Measurements from ENCODE around the gene SMKR1. TPM values are rescaled to one million over a fixed set of nuclear protein-coding genes. Genes with fewer than 3 reads are reported as not detected.

SMKR1 gene
- total RNA-seq, 2 donors from 2014 or later, result 0.55 to 0.97 TPM

DNA sequence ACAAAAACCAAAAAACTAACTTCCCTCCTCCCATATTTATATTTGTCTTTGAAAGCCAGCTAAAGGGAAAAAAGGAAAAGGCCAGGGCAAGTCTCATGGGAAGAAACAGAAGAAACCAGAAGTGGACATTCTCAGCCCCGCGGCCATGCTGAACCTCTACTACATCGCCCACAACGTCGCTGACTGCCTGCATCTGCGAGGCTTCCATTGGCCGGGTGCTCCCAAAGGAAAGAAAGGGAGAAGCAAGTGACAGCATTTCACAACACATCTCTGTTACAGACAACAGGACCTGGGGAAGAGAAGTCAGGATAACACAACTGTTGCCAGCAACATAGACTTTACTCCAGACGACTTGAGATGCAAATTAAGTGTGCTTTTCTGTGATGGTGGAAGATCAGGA is 9.9 kb downstream of the SMKR1 start:
- Histone ChIP-seq H3K4me1 (ENCODE audit: control insufficient read depth, insufficient read depth, low read length) (no peaks in the 10 kb centered on the region), H3K27ac (ENCODE audit: low read depth, low read length) (no peak overlapping the region), H3K9me3 (ENCODE audit: control insufficient read depth, low read length) (no peaks in the 10 kb centered on the region), H3K9ac (ENCODE audit: extremely low read depth, low read length, poor library complexity, severe bottlenecking) (no peak overlapping the region), H3K4me3 (ENCODE audit: low read length) (no peak overlapping the region), H3K27me3 (ENCODE audit: control insufficient read depth, insufficient read depth, low read length, poor library complexity, severe bottlenecking) (no peaks in the 10 kb centered on the region), H3K36me3 (ENCODE audit: control insufficient read depth, insufficient read depth, low read length) (no peaks in the 10 kb centered on the region)
- no peak for TF ChIP-seq CTCF (conservative IDR thresholded peaks at IDR 0.05)
- Mint-ChIP-seq H3K9me3 (peaks cover 6% of the 10 kb centered on the region), H3K4me3 (no peak overlapping the region), H3K36me3 (ENCODE audit: low read depth) (no peaks in the 10 kb centered on the region), H3K4me1 (no peaks in the 10 kb centered on the region), H3K27ac (no peak overlapping the region), H3K27me3 (ENCODE audit: insufficient read depth) (no peaks in the 10 kb centered on the region)
- WGBS, 2 experiments (ENCODE audit: insufficient coverage in 1 of 2, insufficient read length in 1 of 2), result 55 to 85% methylated on average over 2 to 8 of the region's 8 CpGs
- DNase-seq, result peak; percentile 49

DNA sequence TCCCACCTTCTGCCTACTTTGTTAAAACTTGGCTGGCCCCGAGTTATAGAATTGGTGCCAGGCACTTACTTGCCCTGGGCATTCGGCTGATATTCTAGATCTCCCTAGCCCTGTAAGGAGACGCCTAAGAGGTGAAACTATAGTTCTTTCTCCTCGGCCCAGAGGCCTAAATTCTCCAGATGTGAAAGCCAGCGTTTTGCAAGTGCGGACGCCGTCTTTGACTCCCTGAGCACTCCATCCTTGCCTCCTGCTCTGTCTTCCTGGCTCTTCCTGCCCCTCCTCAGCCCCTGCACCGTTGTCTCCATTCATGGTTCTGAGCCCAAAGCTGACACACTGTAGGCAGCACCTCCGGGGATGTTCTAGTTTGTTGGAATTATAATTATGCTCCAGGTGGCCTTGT is 11.2 kb downstream of the SMKR1 start:
- H3K27ac ChIP-seq (ENCODE audit: low read depth, low read length), result no peak overlapping the region
- no peaks in the 10 kb centered on the region for H3K27me3 ChIP-seq (ENCODE audit: control insufficient read depth, insufficient read depth, low read length, poor library complexity, severe bottlenecking)
- H3K4me3 Mint-ChIP-seq, result no peak overlapping the region
- no peaks in the 10 kb centered on the region for H3K4me1 Mint-ChIP-seq
- H3K36me3 ChIP-seq (ENCODE audit: control insufficient read depth, insufficient read depth, low read length), result no peaks in the 10 kb centered on the region
- no peaks in the 10 kb centered on the region for H3K27me3 Mint-ChIP-seq (ENCODE audit: insufficient read depth)
- no peak for DNase-seq
- no peak overlapping the region for H3K27ac Mint-ChIP-seq
- H3K4me3 ChIP-seq (ENCODE audit: low read length), result no peak overlapping the region
- H3K4me1 ChIP-seq (ENCODE audit: control insufficient read depth, insufficient read depth, low read length), result no peaks in the 10 kb centered on the region
- H3K36me3 Mint-ChIP-seq (ENCODE audit: low read depth), result no peaks in the 10 kb centered on the region
- no peaks in the 10 kb centered on the region for H3K9me3 ChIP-seq (ENCODE audit: control insufficient read depth, low read length)
- H3K9me3 Mint-ChIP-seq, result peaks cover 6% of the 10 kb centered on the region
- no peak overlapping the region for H3K9ac ChIP-seq (ENCODE audit: extremely low read depth, low read length, poor library complexity, severe bottlenecking)
- TF ChIP-seq CTCF (conservative IDR thresholded peaks at IDR 0.05), result no peak
- 87 to 98% methylated on average over 9 to 10 of the region's 10 CpGs for WGBS, 2 experiments (ENCODE audit: insufficient coverage in 1 of 2, insufficient read length in 1 of 2)

DNA sequence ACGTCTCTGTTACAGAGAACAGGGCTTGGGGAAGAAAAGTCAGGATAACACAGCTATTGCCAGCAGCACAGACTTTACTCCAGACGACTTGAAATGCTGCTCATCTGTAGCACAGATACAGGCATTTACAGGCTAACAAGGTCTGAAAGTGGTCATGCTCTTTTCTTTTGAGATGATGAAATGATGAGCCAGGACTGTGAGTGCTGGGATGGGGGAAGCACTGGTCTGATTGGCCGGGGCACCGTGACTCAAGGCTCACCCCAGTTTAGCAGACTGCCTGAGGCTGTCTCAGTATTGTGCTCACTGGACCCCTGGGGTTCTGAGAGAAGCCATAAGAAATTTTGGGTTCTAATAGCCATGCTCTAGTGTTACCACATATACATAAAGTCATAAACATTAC is 12.4 kb downstream of the SMKR1 start:
- Mint-ChIP-seq H3K4me1 (peaks cover 3% of the 10 kb centered on the region), H3K27me3 (ENCODE audit: insufficient read depth) (no peaks in the 10 kb centered on the region), H3K4me3 (no peak overlapping the region), H3K36me3 (ENCODE audit: low read depth) (no peaks in the 10 kb centered on the region), H3K27ac (no peak overlapping the region), H3K9me3 (peaks cover 6% of the 10 kb centered on the region)
- H3K4me1 ChIP-seq (ENCODE audit: control insufficient read depth, insufficient read depth, low read length), result no peaks in the 10 kb centered on the region
- no peak overlapping the region for H3K4me3 ChIP-seq (ENCODE audit: low read length)
- no peaks in the 10 kb centered on the region for H3K9me3 ChIP-seq (ENCODE audit: control insufficient read depth, low read length)
- 42 to 64% methylated on average over 2 to 4 of the region's 4 CpGs for WGBS, 2 experiments (ENCODE audit: insufficient coverage in 1 of 2, insufficient read length in 1 of 2)
- no peaks in the 10 kb centered on the region for H3K36me3 ChIP-seq (ENCODE audit: control insufficient read depth, insufficient read depth, low read length)
- no peak overlapping the region for H3K27ac ChIP-seq (ENCODE audit: low read depth, low read length)
- no peak for DNase-seq
- no peaks in the 10 kb centered on the region for H3K27me3 ChIP-seq (ENCODE audit: control insufficient read depth, insufficient read depth, low read length, poor library complexity, severe bottlenecking)
- no peak overlapping the region for H3K9ac ChIP-seq (ENCODE audit: extremely low read depth, low read length, poor library complexity, severe bottlenecking)
- no peak for TF ChIP-seq CTCF (conservative IDR thresholded peaks at IDR 0.05)

Measured in endodermal cell (in vitro differentiated cells).